HepG2 (cell line): ENCODE results near the gene ITGAE. TPM values are rescaled to one million over a fixed set of nuclear protein-coding genes. Genes with fewer than 3 reads are reported as not detected.

Source experiments
- ARID5B ChIP-seq: IDR thresholded peaks from 2 replicates; pipeline ENCODE4 v1.4.0; 2020; ENCODE audit warnings: mild to moderate bottlenecking, missing genetic modification reagents
- ATF2 ChIP-seq: sonication (generic); formaldehyde crosslinking; IDR thresholded peaks from 2 replicates; pipeline ENCODE4 v1.4.0; 2020; ENCODE audit warnings: missing genetic modification reagents
- BRF2 ChIP-seq: sonication (generic); formaldehyde crosslinking; IDR thresholded peaks from 2 replicates; pipeline ENCODE4 v1.8.1; 2022; ENCODE audit warnings: mild to moderate bottlenecking, missing genetic modification reagents
- ERF ChIP-seq: IDR thresholded peaks from 2 replicates; pipeline ENCODE4 v1.6.1; 2018; ENCODE audit warnings: missing biosample characterization, missing genetic modification reagents
- GMEB2 ChIP-seq: IDR thresholded peaks from 2 replicates; pipeline ENCODE4 v1.6.1; 2016; ENCODE audit warnings: missing biosample characterization, missing genetic modification reagents, low read depth
- MIER3 ChIP-seq: IDR thresholded peaks from 2 replicates; pipeline ENCODE4 v1.6.1; 2016; ENCODE audit warnings: missing compliant biosample characterization, borderline replicate concordance
- NFE2L2 ChIP-seq: fragments of 150-350 bp; IDR thresholded peaks from 2 replicates; pipeline ENCODE4 v1.6.1; 2014; ENCODE audit warnings: low read length
- STAT6 ChIP-seq: sonication (generic); formaldehyde crosslinking; IDR thresholded peaks from 2 replicates; pipeline ENCODE4 v1.4.0; 2020; ENCODE audit warnings: missing genetic modification reagents, mild to moderate bottlenecking, borderline replicate concordance
- ZBTB10 ChIP-seq: sonication (generic); formaldehyde crosslinking; IDR thresholded peaks from 2 replicates; pipeline ENCODE4 v1.4.0; 2020; ENCODE audit warnings: missing genetic modification reagents, borderline replicate concordance
- ZNF563 ChIP-seq: sonication (generic); formaldehyde crosslinking; IDR thresholded peaks from 2 replicates; pipeline ENCODE4 v1.8.0; 2022; ENCODE audit warnings: mild to moderate bottlenecking, moderate library complexity, missing genetic modification reagents
- ZNF737 ChIP-seq: sonication (generic); formaldehyde crosslinking; IDR thresholded peaks from 2 replicates; pipeline ENCODE4 v1.5.0; 2020; ENCODE audit warnings: missing genetic modification reagents, mild to moderate bottlenecking, borderline replicate concordance
- ZNF782 ChIP-seq: sonication (generic); formaldehyde crosslinking; IDR thresholded peaks from 2 replicates; pipeline ENCODE4 v1.4.0; 2020; ENCODE audit warnings: missing genetic modification reagents, mild to moderate bottlenecking, borderline replicate concordance
- ZNF790 ChIP-seq: sonication (generic); formaldehyde crosslinking; IDR thresholded peaks from 2 replicates; pipeline ENCODE4 v1.8.0; 2022; ENCODE audit warnings: missing genetic modification reagents, mild to moderate bottlenecking, borderline replicate concordance
- polyA plus RNA-seq, 8 experiments: library from polyadenylated mRNA; depleted of rRNA in 3 of 8; stranded (reverse) in 7 of 8; unstranded in 1 of 8; fragments of >200 nt; fragmentation: Illumina TruSeq in 4 of 8; extraction: Trizol in 4 of 8; gene quantifications; 2 replicates each; pipeline versions ENCODE4 v1.2.1 to v1.2.3, GENCODE V29; 2011 to 2016; ENCODE audit warnings: low read depth in 4 of 8, missing spikeins in 1 of 8, mixed read lengths in 1 of 8; ENCODE audit not compliant: insufficient read depth in 1 of 8
- total RNA-seq, 5 experiments: library from RNA; depleted of rRNA; stranded (reverse); fragments of >200 nt; fragmentation: Illumina TruSeq; extraction: Trizol; gene quantifications; 2 replicates each; pipeline ENCODE4 v1.2.3, GENCODE V29; 2016; ENCODE audit warnings: low read depth in 1 of 5

ITGAE gene
- total and polyA plus RNA-seq, 2 of the 13 experiments (the other 11 are each of a cell fraction or from before 2014, with no cell fraction given) = 42.3 to 49.0 TPM

- TF ChIP-seq ERF (CRISPR knock-in tag) (0 out of 2 replicates have a peak, but pooled peaks have one; percentile 18), STAT6 (CRISPR knock-in tag) (no peak), ZNF782 (CRISPR knock-in tag) (no peak), ARID5B (CRISPR knock-in tag) (0 out of 2 replicates have a peak, but pooled peaks have one; percentile 9), ATF2 (CRISPR knock-in tag) (no peak), ZNF563 (peak; percentile 73), BRF2 (CRISPR knock-in tag) (no peak), ZNF790 (CRISPR knock-in tag) (no peak), ZNF737 (CRISPR knock-in tag) (no peak), NFE2L2 (no peak), ZBTB10 (CRISPR knock-in tag) (no peak), MIER3 (no peak), GMEB2 (CRISPR knock-in tag) (no peak)
Measured at GRCh38 chr17:3678095-3678820, 122.7 kb downstream of the ITGAE start (continued).
